Choroid plexus epithelial cell (primary cell): Measurements from ENCODE around the gene ANKRD61.
"Not testable (repeated sequence)": the region's sequence is repeated elsewhere in the genome, so short reads cannot be mapped to it uniquely, and the experiment has no call there.

Source experiments
- DNase-seq: peaks from one replicate; pipeline ENCODE4 v3.0.0-alpha.2; 2010; ENCODE audit warnings: low read depth
- H3K4me3 ChIP-seq: 2 replicates; pipeline ENCODE4 v1.5.1; 2011; ENCODE audit warnings: low read depth, mild to moderate bottlenecking, control low read depth, low read length, moderate library complexity
- TF ChIP-seq, protein P1 (sequence below): conservative IDR thresholded peaks from 2 replicates; pipeline ENCODE4 v1.5.1; 2011; ENCODE audit warnings: low read depth, mild to moderate bottlenecking, control low read depth, inconsistent platforms, low read length, moderate library complexity

Gene ANKRD61

GRCh38 chr7:6030988-6031387 lies at the start of gene ANKRD61:
Gene ANKRD61, plus strand, starts transcription at chr7:6031376. Its CDS starts 0 bp downstream, at chr7:6031376.
- TF ChIP-seq, protein P1, sequence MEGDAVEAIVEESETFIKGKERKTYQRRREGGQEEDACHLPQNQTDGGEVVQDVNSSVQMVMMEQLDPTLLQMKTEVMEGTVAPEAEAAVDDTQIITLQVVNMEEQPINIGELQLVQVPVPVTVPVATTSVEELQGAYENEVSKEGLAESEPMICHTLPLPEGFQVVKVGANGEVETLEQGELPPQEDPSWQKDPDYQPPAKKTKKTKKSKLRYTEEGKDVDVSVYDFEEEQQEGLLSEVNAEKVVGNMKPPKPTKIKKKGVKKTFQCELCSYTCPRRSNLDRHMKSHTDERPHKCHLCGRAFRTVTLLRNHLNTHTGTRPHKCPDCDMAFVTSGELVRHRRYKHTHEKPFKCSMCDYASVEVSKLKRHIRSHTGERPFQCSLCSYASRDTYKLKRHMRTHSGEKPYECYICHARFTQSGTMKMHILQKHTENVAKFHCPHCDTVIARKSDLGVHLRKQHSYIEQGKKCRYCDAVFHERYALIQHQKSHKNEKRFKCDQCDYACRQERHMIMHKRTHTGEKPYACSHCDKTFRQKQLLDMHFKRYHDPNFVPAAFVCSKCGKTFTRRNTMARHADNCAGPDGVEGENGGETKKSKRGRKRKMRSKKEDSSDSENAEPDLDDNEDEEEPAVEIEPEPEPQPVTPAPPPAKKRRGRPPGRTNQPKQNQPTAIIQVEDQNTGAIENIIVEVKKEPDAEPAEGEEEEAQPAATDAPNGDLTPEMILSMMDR: no peak

GRCh38 chr7:5987061-5987460 lies 44.1 kb upstream of the ANKRD61 start:
- H3K4me3 ChIP-seq: not testable (repeated sequence)

More at GRCh38 chr7:6030988-6031387, at the start of gene ANKRD61:
- no peak for DNase-seq
- H3K4me3 ChIP-seq: no peak within 1 kb of the TSS

DNA sequence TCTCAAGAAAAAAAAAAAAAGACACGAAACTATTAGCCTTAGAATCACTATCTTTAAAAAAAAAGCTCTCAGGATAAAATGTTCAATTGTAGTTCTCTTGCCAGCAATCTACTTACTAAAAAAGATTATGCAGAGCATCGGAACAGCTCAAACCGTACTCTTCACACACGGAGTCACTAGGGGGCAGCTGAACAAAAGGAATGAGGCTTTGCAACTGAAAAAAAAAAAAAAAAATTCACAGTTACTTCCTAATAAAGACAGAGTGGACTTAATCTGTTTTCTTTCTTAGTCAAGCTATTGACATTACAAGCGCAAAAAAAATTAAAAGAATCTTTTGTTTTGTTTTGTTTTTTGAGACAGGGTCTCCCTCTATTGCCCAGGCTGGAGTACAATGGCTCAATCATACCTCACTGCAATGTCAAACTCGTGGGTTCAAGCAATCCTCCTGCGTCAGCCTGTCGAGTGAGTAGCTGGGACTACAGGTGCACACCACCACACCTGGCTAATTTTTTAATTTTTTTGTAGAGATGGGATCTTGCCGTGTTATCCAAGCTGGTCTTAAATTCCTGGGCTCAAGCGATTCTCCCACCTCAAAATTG lies 33.9 kb upstream of the ANKRD61 start:
- peak; percentile 86 for DNase-seq
- no peak overlapping the region for H3K4me3 ChIP-seq
- TF ChIP-seq, protein P1: peak; percentile 78

More at GRCh38 chr7:5987061-5987460, 44.1 kb upstream of the ANKRD61 start:
- not testable (repeated sequence) for DNase-seq

- TF ChIP-seq, protein P1: no peak
- DNase-seq: no peak
- no peak overlapping the region for H3K4me3 ChIP-seq
Observed at GRCh38 chr7:6007386-6007785, 23.8 kb upstream of the ANKRD61 start.

GRCh38 chr7:6007835-6008590 lies 23.2 kb upstream of the ANKRD61 start:
- H3K4me3 ChIP-seq: peak overlapping the region; percentile 91
- not testable (repeated sequence) for DNase-seq

DNA sequence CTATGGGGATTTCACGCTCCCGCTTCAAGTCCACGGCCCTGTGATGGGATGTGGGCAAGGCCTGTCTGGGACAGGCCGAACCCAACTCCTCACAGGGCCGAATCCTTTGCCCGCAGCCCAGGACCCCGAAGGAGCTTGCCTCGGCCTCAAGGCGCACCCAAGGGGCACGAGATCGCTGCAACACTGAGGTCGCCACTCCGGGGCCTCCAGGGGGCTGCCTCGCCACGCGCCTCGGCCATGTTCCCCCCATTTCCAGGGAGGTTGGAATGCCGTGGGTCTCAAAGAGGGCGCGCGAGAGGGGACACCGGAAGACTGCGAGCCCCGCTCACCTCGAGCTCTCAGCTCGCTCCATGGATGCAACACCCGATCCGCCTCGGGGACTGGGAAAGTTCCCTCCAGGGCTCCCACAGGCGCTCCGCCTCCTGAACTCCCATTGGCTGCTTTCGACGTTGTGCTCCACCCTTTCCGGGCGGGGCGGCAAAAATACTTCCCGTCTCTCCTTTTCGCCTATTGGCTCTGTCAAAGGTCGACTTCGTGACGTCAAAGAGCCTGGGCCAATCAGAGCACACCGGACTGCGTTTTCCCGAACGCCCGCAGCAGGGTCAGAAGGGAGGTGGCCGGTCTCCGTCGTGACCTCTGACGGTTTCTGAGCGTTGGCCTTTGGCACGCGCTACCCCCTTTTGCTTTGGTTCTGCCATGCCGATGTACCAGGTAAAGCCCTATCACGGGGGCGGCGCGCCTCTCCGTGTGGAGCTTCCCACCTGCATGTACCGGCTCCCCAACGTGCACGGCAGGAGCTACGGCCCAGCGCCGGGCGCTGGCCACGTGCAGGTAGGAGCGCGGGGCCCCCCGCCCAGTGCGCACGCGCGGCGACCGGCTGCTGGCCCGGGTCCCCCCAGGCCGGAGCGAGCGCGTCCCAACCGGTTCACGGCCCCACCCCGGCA lies 22.2 kb upstream of the ANKRD61 start, which contains the start of the genes AIMP2 and PMS2:
Gene AIMP2, plus strand, starts transcription at position 605 of the 944 bp plus-strand sequence. Its CDS starts 92 bp downstream, at position 697.
Gene PMS2, minus strand, starts transcription at position 382 of the 944 bp plus-strand sequence. Its CDS starts 30 bp downstream, at position 352.
- TF ChIP-seq, protein P1: peak; percentile 20
- peak; percentile 99 for DNase-seq
- peak within 1 kb of the TSS; percentile 91 for H3K4me3 ChIP-seq

DNA sequence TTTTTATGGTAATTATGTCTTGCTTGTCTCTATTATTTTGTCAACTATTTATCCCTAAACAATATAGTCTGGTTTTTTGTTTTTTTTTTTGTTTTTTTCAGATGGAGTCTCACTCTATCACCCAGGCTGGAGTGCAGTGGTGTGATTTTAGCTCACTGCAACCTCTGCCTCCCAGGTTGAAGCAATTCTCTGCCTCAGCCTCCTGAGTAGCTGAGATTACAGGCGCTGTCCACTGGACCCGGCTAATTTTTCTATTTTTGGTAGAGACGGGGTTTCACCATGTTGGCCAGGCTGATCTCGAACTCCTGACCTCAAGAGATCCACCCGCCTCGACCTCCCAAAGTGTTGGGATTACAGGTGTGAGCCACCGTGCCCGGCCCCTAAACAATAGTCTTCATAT lies 20.8 kb upstream of the ANKRD61 start:
- DNase-seq, H3K4me3 ChIP-seq: not testable (repeated sequence)

GRCh38 chr7:6011541-6011940 lies 19.6 kb upstream of the ANKRD61 start:
- TF ChIP-seq, protein P1: no peak
- DNase-seq: no peak
- no peak overlapping the region for H3K4me3 ChIP-seq
